Glutamatergic neuron (in vitro differentiated cells): ENCODE results near the gene DISP2. TPM values are rescaled to one million over a fixed set of nuclear protein-coding genes. Genes with fewer than 3 reads are reported as not detected.

Experiments
- DNase-seq: peaks from one replicate; pipeline ENCODE4 v3.0.0; 2022
- H3K27ac Mint-ChIP-seq: one replicate; pipeline ENCODE4 v1.8.0; 2020; ENCODE audit warnings: mild to moderate bottlenecking, mixed read lengths, inconsistent platforms; ENCODE audit not compliant: unreplicated experiment
- H3K27me3 Mint-ChIP-seq: one replicate; pipeline ENCODE4 v1.8.0; 2020; ENCODE audit warnings: mild to moderate bottlenecking, moderate library complexity, mixed read lengths, inconsistent platforms; ENCODE audit not compliant: unreplicated experiment
- H3K36me3 Mint-ChIP-seq: one replicate; pipeline ENCODE4 v1.8.0; 2020; ENCODE audit warnings: mild to moderate bottlenecking, mixed read lengths, inconsistent platforms; ENCODE audit not compliant: unreplicated experiment
- H3K4me1 Mint-ChIP-seq: one replicate; pipeline ENCODE4 v1.8.0; 2020; ENCODE audit warnings: mild to moderate bottlenecking, low read depth, mixed read lengths, inconsistent platforms; ENCODE audit not compliant: unreplicated experiment
- H3K4me3 Mint-ChIP-seq: one replicate; pipeline ENCODE4 v1.8.0; 2020; ENCODE audit warnings: mild to moderate bottlenecking, mixed read lengths, inconsistent platforms; ENCODE audit not compliant: unreplicated experiment
- H3K9me3 Mint-ChIP-seq: one replicate; pipeline ENCODE4 v1.8.0; 2020; ENCODE audit warnings: mild to moderate bottlenecking, moderate library complexity, mixed read lengths, inconsistent platforms; ENCODE audit not compliant: unreplicated experiment
- total RNA-seq: library from RNA; stranded (reverse); fragmentation: NEBNext Ultra II Directional; extraction: Animal tissue kit (Norgen Biotek cat#: 25700); gene quantifications from one replicate; pipeline ENCODE4 v1.2.1, GENCODE V29; 2021; ENCODE audit not compliant: unreplicated experiment
- TF ChIP-seq, protein P1 (sequence below): fragments of 200-600 bp; sonication (generic); IDR thresholded peaks from one replicate; pipeline ENCODE4 v1.5.0; 2021; ENCODE audit not compliant: partially characterized antibody, unreplicated experiment

DISP2 gene
- total RNA-seq, 1 donor from 2014 or later, result 44.3 TPM

DNA sequence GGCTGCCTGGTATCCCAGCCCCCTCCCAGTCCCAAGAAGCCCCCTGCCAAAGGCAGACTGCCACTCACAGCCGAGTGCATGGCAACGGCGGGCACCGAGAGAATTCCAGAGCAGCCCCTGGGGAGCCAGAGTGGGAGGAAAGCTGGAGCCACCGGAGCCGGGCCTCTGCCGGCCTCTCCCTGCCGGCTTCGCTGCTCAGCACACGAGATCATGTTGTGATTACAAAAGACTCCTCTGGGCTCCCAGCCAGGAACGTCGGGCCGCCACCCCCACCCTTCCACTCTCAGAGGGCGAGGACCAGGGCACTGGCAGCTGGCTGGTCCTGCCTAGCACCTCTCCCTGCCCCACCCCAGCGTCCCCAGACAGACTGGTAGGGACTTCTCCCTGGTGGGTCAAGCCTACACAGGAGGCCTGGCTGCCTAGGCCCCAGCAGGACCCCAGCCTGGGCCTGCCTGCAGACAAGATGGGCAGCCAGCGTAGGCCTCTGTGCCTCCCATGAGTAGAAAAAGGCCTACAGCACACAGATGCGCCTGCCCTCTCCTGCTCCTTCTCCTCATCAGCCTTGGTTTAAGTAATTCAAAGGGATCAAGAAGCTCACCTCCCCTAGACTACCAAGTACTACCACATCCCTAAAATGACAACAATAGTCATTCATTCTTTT, 17.1 kb upstream of the DISP2 start, which contains the start of gene CCDC9B:
CCDC9B (minus strand) TSS at position 200 of the 661 bp plus-strand sequence; CDS start at position 80, 120 bp downstream.
- Mint-ChIP-seq H3K36me3 (no peaks in the 10 kb centered on the region), H3K9me3 (peaks cover 1% of the 10 kb centered on the region), H3K4me1 (peaks cover 15% of the 10 kb centered on the region), H3K27me3 (peaks cover 6% of the 10 kb centered on the region), H3K4me3 (peak within 1 kb of the TSS; percentile 68), H3K27ac (peak within 1 kb of the TSS; percentile 80)
- TF ChIP-seq, protein P1, sequence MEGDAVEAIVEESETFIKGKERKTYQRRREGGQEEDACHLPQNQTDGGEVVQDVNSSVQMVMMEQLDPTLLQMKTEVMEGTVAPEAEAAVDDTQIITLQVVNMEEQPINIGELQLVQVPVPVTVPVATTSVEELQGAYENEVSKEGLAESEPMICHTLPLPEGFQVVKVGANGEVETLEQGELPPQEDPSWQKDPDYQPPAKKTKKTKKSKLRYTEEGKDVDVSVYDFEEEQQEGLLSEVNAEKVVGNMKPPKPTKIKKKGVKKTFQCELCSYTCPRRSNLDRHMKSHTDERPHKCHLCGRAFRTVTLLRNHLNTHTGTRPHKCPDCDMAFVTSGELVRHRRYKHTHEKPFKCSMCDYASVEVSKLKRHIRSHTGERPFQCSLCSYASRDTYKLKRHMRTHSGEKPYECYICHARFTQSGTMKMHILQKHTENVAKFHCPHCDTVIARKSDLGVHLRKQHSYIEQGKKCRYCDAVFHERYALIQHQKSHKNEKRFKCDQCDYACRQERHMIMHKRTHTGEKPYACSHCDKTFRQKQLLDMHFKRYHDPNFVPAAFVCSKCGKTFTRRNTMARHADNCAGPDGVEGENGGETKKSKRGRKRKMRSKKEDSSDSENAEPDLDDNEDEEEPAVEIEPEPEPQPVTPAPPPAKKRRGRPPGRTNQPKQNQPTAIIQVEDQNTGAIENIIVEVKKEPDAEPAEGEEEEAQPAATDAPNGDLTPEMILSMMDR, result no peak
- peak; percentile 57 for DNase-seq

DNA sequence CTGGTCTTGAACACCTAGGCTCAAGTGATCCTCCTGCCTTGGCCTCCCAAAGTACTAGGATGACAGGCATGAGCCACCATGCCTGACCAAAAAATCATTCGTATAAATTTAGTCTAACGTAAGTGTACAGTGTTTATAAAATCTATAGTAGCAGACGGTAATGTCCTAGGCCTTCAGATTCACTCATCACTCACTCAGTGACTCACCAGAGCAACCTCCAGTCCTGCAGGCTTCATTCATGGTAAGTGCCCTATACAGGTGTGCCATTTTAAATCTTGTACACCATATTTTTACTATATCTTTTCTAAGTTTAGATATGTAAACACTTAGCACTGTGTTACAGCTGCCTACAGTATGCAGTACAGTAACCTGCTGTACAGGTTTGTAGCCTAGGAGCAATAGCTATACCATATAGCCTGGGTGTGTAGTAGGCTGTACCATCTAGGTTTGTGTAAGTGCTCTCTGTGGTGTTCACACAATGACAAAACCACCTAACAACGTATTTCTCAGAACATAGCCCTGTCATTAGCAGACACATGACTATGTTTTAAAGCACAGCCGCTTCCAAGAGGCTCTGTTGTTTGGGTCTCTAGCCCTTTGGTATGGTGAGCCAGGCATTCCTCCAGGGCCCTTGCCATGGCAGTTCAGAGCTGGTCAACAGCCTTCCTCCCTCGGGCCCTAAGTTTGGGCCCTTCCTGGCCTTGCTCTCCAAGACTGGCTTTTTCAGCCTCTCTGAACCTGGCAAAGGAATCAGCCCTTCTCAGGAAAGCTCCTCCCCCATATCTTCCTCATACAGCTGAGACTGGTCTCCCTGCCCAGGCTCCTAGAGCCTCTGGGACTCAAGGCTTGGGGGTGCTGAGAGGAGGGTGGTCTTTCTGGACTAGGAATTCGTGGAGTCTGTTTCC, 15.4 kb upstream of the DISP2 start:
- Mint-ChIP-seq H3K4me3 (no peak overlapping the region), H3K36me3 (no peaks in the 10 kb centered on the region), H3K4me1 (peaks cover 11% of the 10 kb centered on the region), H3K27me3 (peaks cover 11% of the 10 kb centered on the region), H3K9me3 (no peaks in the 10 kb centered on the region), H3K27ac (no peak overlapping the region)
- TF ChIP-seq, protein P1, result no peak
- no peak for DNase-seq

DNA sequence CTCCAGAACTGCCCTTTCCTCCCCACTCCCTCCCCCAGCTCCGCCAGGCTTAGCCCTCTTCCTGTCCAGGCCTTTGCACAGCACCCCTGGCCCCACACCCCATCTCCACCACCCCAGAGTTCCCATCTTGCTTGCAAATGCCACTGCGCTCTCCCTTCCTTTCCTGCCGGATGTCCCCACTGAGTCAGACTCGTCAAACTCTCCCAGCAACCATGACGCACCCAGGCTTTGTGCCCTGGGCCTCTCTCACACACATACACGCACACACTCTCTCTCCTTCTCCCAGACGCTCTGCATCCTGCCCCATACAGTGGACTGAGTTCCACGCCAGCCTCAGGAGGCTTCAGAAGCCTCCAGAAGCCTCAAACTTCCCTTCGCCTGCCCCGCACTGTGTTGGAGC, 14.5 kb upstream of the DISP2 start:
- TF ChIP-seq, protein P1, result no peak
- Mint-ChIP-seq H3K27me3 (peaks cover 9% of the 10 kb centered on the region), H3K4me1 (peaks cover 11% of the 10 kb centered on the region), H3K27ac (no peak overlapping the region), H3K36me3 (no peaks in the 10 kb centered on the region), H3K9me3 (no peaks in the 10 kb centered on the region), H3K4me3 (peak overlapping the region; percentile 10)
- DNase-seq, result no peak

DNA sequence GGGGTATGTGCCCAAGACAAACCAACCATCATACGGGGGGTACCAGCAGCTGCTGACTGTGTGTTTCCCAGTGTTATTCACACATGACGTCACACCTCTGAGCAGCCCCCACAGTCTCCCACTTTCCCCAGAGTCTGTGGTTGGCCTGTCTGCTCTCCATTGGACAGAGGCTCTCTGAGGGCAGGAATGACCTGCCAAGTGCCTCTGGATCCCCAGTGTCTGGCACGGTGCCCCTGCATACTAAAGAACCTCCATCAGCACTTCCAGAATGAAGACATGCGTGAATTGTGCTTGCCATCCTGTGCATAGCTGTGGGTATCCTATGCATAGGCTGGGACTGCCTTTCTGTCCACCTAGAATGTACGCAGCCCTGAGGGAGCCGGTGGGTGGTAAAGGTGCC, 13.8 kb upstream of the DISP2 start:
- no peak for DNase-seq
- peaks cover 9% of the 10 kb centered on the region for H3K27me3 Mint-ChIP-seq
- H3K4me1 Mint-ChIP-seq, result peaks cover 11% of the 10 kb centered on the region
- H3K4me3 Mint-ChIP-seq, result no peak overlapping the region
- peak overlapping the region; percentile 33 for H3K27ac Mint-ChIP-seq
- no peaks in the 10 kb centered on the region for H3K36me3 Mint-ChIP-seq
- H3K9me3 Mint-ChIP-seq, result peaks cover 1% of the 10 kb centered on the region
- TF ChIP-seq, protein P1, result no peak
